Bronchial epithelial cell (primary cell): ENCODE results near the gene MRAP. TPM values are rescaled to one million over a fixed set of nuclear protein-coding genes. Genes with fewer than 3 reads are reported as not detected.

ENCODE experiments used
- DNase-seq: peaks from one replicate; pipeline ENCODE4 v3.0.0-alpha.2; 2010; ENCODE audit warnings: low read depth
- FAIRE-seq: peaks from 2 replicates; lab custom pipeline; 2011; peaks lifted over from hg19 to GRCh38; lab: Jason Lieb, UNC
- H3K27me3 ChIP-seq: 2 replicates; pipeline ENCODE4 v1.5.1; 2011; ENCODE audit warnings: low read length; ENCODE audit not compliant: control insufficient read depth, insufficient read depth
- H3K36me3 ChIP-seq: 2 replicates; pipeline ENCODE4 v1.5.1; 2011; ENCODE audit warnings: low read length; ENCODE audit not compliant: control insufficient read depth, insufficient read depth
- H3K4me3 ChIP-seq: 2 replicates; pipeline ENCODE4 v1.5.1; 2011; ENCODE audit warnings: mild to moderate bottlenecking, low read depth, low read length, control low read depth
- total RNA-seq: library from RNA; depleted of rRNA; stranded (reverse); fragments of >200 nt; gene quantifications from 2 replicates; pipeline ENCODE4 v1.2.1, GENCODE V29; 2014
- TF ChIP-seq, protein P1 (sequence below): IDR thresholded peaks from 2 replicates; pipeline ENCODE4 v1.5.1; 2011; ENCODE audit warnings: mild to moderate bottlenecking, moderate library complexity, low read length, control low read depth, inconsistent platforms; ENCODE audit not compliant: insufficient read depth, severe bottlenecking

The MRAP gene
- total RNA-seq, 1 donor from 2014 or later = not detected

DNA sequence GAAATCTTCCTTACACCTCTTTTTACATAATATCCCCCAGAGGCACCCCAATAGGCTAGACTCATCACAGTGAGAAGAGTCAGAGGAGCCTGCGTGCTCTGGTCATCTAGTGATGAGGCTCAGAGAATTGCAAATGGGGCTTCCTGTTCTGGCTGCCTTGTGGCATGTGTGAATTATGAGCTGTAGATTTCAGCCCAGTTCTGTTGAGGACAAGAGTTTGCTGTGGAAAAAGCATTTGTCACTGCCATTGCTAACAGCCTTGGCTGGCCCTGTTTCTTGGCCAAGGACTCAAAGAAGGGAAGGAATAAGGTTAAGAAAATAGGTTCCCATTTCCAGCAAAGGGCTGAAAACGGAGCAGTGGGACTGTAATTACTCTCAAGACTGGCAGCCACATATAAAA, 30.7 kb downstream of the MRAP start:
- DNase-seq (no peak), FAIRE-seq (no peak)
- Histone ChIP-seq H3K27me3 (no peaks in the 10 kb centered on the region), H3K4me3 (no peak overlapping the region), H3K36me3 (peaks cover 17% of the 10 kb centered on the region)
- TF ChIP-seq, protein P1, sequence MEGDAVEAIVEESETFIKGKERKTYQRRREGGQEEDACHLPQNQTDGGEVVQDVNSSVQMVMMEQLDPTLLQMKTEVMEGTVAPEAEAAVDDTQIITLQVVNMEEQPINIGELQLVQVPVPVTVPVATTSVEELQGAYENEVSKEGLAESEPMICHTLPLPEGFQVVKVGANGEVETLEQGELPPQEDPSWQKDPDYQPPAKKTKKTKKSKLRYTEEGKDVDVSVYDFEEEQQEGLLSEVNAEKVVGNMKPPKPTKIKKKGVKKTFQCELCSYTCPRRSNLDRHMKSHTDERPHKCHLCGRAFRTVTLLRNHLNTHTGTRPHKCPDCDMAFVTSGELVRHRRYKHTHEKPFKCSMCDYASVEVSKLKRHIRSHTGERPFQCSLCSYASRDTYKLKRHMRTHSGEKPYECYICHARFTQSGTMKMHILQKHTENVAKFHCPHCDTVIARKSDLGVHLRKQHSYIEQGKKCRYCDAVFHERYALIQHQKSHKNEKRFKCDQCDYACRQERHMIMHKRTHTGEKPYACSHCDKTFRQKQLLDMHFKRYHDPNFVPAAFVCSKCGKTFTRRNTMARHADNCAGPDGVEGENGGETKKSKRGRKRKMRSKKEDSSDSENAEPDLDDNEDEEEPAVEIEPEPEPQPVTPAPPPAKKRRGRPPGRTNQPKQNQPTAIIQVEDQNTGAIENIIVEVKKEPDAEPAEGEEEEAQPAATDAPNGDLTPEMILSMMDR = no peak

GRCh38 chr21:32329776-32330175, 31.1 kb downstream of the MRAP start:
- peak; percentile 4 for DNase-seq

DNA sequence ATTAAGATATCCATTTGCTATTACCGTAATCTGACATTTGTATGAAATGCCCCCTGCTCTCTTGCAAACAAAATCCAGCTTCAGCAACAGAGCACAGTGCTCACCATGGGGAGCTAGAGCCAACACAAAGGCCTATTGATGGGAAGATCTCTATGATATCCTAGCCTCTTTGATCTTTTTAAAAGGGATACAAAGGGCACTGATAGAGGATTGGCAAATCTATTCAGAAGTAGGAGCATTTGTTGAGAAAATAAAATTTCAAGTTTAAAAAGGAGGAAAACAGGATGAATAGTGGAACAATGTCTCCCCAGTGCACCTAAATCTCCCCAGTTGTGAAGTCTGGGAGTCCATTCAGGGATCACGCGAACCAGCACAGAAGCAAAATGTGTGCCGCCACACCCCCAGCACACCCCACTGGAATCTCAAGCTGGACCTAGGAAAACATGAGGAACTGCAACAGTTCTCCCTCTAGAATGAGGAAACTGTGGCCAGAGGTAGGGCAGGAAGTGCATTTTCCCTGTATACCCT, 32.2 kb downstream of the MRAP start:
- Histone ChIP-seq H3K4me3 (no peak overlapping the region), H3K36me3 (peaks cover 22% of the 10 kb centered on the region), H3K27me3 (no peaks in the 10 kb centered on the region)
- FAIRE-seq = no peak
- TF ChIP-seq, protein P1 = no peak
- no peak for DNase-seq

More at GRCh38 chr21:32329776-32330175, 31.1 kb downstream of the MRAP start:
- Histone ChIP-seq H3K36me3 (peaks cover 20% of the 10 kb centered on the region), H3K4me3 (no peak overlapping the region), H3K27me3 (no peaks in the 10 kb centered on the region)
- FAIRE-seq = no peak
- TF ChIP-seq, protein P1 = no peak

GRCh38 chr21:32331444-32332305, 33.0 kb downstream of the MRAP start:
- Histone ChIP-seq H3K36me3 (peaks cover 24% of the 10 kb centered on the region), H3K27me3 (no peaks in the 10 kb centered on the region), H3K4me3 (no peak overlapping the region)
- TF ChIP-seq, protein P1 = no peak
- no peak for DNase-seq
- FAIRE-seq = no peak

DNA sequence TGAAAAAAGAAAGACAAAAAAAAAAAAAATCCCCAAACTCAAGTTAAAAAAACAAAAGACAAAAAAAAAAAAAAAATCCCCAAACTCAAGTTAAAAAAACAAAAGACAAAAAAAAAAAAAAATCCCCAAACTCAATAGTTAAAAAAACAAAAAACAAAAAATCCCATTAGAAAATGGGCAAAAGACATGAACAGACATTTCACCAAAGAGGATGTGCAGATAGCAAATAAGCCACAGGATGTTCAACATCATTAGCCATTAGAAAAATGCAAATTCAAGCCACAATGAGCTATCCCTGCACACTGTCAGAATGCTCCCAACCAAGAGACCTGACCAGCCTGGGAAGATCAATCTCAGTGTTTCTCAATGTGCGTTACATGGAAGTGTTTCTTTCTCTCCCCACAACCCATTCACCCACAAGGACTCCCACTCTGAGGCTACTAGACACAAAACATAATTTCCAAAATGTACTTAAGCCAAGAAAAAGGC, 33.9 kb downstream of the MRAP start:
- Histone ChIP-seq H3K4me3 (no peak overlapping the region), H3K36me3 (peaks cover 27% of the 10 kb centered on the region), H3K27me3 (no peaks in the 10 kb centered on the region)
- no peak for DNase-seq
- TF ChIP-seq, protein P1 = no peak
- no peak for FAIRE-seq
